Measurements from ENCODE around the gene CFAP57.

DNA sequence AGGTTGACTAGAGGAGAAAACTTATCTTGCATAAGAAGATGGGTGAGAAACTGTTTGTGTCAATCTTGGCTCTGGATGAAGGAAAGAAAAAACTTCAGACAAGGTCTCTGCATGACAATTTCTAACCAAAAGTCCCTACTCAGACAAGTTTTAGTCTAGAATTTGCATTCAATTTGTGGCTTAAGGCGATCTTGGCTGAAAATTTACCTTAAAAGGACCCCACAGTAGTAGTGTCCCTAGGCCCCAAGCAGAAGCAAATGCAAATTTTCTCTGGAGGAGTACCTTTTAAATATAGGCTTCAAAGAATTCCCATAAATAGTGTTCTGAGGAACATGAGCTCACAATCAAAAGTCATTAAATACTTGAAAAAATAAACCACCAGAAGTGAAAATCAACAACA lies 80.1 kb downstream of the CFAP57 start:
- TF ChIP-seq ZNF274 (IDR thresholded peaks at IDR 0.05; ENCODE audit: low read depth, low read length) (no peak), YY1 (IDR thresholded peaks at IDR 0.05; ENCODE audit: insufficient read depth, insufficient read length) (no peak), SUZ12 (IDR thresholded peaks at IDR 0.05; ENCODE audit: extremely low read depth, insufficient read depth, insufficient read length) (no peak)
